HG03575 (cell line): ENCODE measurements around the gene PLEKHG7.
"Not testable (repeated sequence)": the region's sequence is repeated elsewhere in the genome, so short reads cannot be mapped to it uniquely, and the experiment has no call there.

ENCODE experiments used
- ATAC-seq: cut with Tn5 transposase; IDR thresholded peaks from one replicate; pipeline ENCODE4 v1.9.1; 2021; ENCODE audit not compliant: unreplicated experiment, insufficient number of reproducible peaks, low FRiP score; ENCODE audit errors: extremely low read depth

The PLEKHG7 gene

GRCh38 chr12:92737855-92738850 lies 35.4 kb downstream of the PLEKHG7 start:
- no peak for ATAC-seq

- no peak for ATAC-seq
Measured at GRCh38 chr12:92739113-92739512, 36.3 kb downstream of the PLEKHG7 start.

- no peak for ATAC-seq
Measured at GRCh38 chr12:92740411-92740810, 37.6 kb downstream of the PLEKHG7 start.

- ATAC-seq: no peak
Measured at GRCh38 chr12:92743026-92743425, 40.2 kb downstream of the PLEKHG7 start.

GRCh38 chr12:92745856-92746550 lies 43.2 kb downstream of the PLEKHG7 start:
- ATAC-seq: no peak

- no peak for ATAC-seq
Measured at GRCh38 chr12:92747151-92747550, 44.4 kb downstream of the PLEKHG7 start.

- ATAC-seq: not testable (repeated sequence)
Measured at GRCh38 chr12:92749691-92750090, 46.9 kb downstream of the PLEKHG7 start.

GRCh38 chr12:92753976-92754885 lies 51.4 kb downstream of the PLEKHG7 start:
- no peak for ATAC-seq

- ATAC-seq: no peak
Measured at GRCh38 chr12:92756898-92757596, 54.3 kb downstream of the PLEKHG7 start.

- ATAC-seq: no peak
Measured at GRCh38 chr12:92757597-92758121, 54.9 kb downstream of the PLEKHG7 start.

GRCh38 chr12:92759634-92760268 lies 57.0 kb downstream of the PLEKHG7 start:
- no peak for ATAC-seq

GRCh38 chr12:92762773-92763172 lies 60.0 kb downstream of the PLEKHG7 start:
- no peak for ATAC-seq

GRCh38 chr12:92764831-92765230 lies 62.0 kb downstream of the PLEKHG7 start:
- no peak for ATAC-seq

- ATAC-seq: no peak
Measured at GRCh38 chr12:92765871-92766270, 63.1 kb downstream of the PLEKHG7 start.

GRCh38 chr12:92769124-92769901 lies 66.5 kb downstream of the PLEKHG7 start:
- ATAC-seq: peak; percentile 82

GRCh38 chr12:92771001-92771400 lies 68.2 kb downstream of the PLEKHG7 start:
- ATAC-seq: no peak

- ATAC-seq: no peak
Measured at GRCh38 chr12:92775416-92775815, 72.6 kb downstream of the PLEKHG7 start.
